Measurements from ENCODE around the gene SHTN1.

Gene SHTN1

DNA sequence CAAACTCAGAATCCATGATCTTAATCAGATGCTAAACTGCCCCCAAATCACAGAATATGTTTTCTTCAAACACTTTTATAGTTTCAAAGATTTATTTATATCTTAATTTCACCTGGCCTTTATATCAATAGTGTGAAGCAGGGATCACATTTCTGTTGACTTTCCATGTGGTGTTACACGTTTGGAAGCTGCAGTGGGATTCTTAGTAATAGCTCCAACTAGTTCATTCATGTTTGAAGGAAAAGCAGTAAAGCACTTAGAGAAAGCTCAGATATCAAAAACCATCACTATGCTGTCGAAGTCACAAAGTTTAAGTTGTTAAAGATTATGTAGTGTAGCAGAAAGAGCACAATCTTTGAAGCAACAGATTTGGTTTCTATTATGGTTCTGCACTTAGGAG, 138.9 kb downstream of the SHTN1 start:
- no peak for DNase-seq

DNA sequence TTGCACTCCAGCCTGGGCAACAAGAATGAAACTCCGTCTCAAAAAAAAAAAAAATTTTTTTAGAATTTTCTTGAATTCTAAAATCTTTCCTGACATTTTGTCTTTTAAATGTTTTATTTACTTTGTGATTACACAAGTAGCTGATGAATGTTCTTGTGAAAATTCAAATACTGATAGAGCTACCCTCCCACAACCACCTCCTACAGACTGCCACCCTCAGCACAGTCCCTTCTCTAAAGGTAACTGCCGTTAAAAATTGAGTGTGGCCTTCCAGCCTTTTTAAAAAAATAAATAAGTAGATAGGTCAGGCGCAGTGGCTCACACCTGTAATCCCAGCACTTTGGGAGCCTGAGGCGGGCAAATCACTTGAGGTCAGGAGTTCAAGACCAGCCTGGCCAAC, 140.6 kb downstream of the SHTN1 start:
- DNase-seq: no peak

- DNase-seq: no peak
Observed at GRCh38 chr10:116861796-116862195, 143.2 kb downstream of the SHTN1 start.

GRCh38 chr10:116857156-116857555, 147.8 kb downstream of the SHTN1 start:
- DNase-seq: no peak

DNA sequence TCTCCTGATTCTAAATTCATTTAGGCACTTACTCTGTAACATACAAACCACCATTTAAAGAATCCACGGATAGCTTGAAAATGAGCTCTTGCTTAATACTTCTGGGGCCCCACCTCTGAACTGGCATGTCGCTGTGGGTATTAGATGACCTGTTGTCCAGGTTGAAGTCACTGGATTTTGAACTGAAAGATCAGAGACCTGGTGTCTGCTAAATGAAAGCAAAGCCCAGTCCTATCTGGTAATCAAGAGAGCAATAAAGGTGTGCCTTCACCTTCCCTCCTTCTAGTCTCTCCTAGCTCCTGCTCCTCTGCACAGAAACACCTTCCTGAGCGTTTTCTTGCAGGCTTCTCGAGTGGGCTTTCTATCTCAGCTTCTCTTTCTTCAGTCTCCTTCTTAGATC, 151.3 kb downstream of the SHTN1 start:
- no peak for DNase-seq

DNA sequence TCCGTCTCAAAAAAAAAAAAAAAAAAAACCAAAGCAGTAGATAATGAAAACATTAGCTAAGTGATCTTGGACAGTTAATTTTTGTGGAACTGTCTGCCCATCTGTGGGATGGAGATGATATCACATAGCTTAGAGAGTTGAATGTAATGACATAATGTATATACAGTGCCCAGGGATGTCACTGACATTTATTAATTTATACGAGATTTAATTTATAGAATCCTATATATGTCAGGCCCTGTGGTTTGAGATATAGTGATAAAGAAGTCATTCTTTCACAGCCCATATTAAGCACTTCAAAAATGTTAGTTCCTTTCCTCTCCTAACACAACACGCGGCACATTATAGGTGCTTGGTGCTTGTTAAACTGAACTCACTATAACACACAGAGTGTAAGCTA, 151.7 kb downstream of the SHTN1 start:
- no peak for DNase-seq

GRCh38 chr10:116852246-116852645, 152.7 kb downstream of the SHTN1 start:
- no peak for DNase-seq

DNA sequence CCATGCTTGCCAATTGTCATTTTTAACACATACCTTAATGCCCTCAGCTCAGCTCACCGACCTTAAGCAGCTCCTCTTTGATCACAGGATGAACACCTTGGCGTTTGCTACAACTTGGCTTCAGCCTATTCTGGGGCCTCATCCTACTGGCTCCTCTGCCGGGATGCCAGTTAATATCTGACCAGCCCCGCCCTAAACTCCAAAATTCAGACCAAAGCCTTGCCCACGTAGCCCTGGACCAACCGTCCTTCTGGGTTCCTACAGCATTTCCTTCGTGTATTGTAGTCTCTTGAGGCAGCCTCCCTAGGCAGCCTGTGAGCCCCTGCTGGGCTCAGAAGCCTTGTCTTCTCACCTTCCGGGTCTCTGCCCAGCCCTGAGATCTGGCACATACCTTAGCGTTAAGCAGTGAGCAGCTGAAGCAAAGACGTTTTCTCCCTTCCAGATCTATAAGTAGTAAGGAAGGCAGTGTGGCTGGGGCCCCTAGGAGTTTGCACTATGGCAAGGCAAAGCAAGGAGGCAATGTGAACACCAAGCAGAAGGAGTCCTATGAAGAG, 154.9 kb downstream of the SHTN1 start:
- DNase-seq: no peak

- DNase-seq: peak; percentile 45
Observed at GRCh38 chr10:116849248-116850057, 155.5 kb downstream of the SHTN1 start, which contains the start of gene ENO4. Gene ENO4, plus strand, starts transcription at chr10:116849499. Its CDS starts 68 bp downstream, at chr10:116849567.

GRCh38 chr10:116848944-116849247, 156.1 kb downstream of the SHTN1 start:
- no peak for DNase-seq

- peak; percentile 26 for DNase-seq
Observed at GRCh38 chr10:116848032-116848943, 156.7 kb downstream of the SHTN1 start.

DNA sequence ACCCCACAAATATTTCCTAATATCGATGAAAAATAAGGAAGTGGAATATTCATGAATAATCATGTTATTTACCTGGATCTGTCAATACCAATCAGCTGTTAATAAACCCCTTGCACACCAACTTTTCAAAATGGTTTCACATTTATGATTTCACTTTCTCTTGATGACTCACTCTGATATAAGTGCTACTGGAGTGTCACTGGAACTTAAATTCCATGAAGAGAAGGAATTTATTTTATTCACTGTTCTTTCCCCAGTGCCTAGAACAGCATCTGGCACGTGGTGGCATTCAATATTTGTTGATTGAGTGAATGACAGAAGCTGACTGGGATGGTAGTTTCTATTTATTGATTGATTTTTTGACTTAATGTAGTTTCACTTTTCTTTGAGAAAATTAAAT, 159.2 kb downstream of the SHTN1 start:
- no peak for DNase-seq

DNA sequence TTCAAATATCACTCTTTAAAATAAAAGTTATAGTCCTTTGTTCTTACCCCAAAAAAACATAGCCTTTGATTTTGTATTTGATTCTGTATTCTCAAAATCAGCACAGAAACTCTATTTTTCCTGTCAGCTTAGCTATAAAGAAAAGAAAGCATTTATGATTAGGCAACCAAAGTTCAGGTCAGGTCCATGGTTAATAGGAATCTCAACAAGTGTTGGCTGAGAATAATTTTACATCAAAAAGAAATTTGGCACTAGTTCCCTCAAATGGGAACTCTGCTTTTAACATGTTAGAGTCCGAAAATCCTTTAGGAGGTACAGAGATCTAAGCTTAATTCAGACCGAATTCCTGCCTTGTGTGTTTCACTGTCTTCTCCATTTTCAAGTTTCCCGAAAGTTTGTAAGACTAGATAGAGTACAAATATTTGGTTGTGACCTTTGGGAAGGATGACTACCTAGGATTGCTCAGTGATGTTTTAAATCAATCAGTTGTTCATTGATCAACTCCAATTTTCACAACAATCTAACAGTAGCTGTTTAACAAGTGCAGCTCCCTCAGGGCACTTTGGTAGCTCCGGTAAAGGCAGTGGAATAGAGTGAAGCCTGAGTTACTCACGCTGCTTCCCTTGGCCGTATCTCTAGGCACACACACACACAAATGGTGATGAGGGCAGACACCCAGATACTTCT, 164.5 kb downstream of the SHTN1 start:
- DNase-seq: no peak

GRCh38 chr10:116838143-116838725, 166.8 kb downstream of the SHTN1 start:
- no peak for DNase-seq

GRCh38 chr10:116836902-116837523, 168.0 kb downstream of the SHTN1 start:
- DNase-seq: no peak

- no peak for DNase-seq
Observed at GRCh38 chr10:116836083-116836482, 168.9 kb downstream of the SHTN1 start.

GRCh38 chr10:116835658-116836057, 169.3 kb downstream of the SHTN1 start:
- DNase-seq: no peak

- DNase-seq: no peak
Observed at GRCh38 chr10:116833986-116834985, 170.7 kb downstream of the SHTN1 start.

DNA sequence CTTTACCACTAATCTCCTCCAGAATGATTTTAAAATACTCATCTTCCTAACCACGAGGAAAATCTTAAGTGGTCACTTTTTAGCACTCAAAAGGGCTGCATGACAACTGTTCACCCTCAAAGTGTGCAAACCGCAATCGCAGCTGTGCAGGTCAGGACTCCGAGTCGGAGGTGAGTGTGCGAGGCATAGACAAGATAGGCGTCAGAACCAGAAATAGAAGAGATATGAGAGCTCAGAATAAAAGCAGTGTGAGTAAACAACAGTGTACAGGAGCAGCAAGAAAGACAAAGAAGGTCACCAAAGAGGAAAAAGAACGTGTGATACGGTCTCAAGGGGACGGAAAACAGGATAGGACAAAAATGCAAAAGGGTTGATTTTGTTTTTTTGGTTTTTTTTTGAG, 173.2 kb downstream of the SHTN1 start:
- no peak for DNase-seq

Measured in stimulated activated CD4-positive, alpha-beta T cell treated with anti-CD3 and anti-CD28 coated beads, Interleukin-4, amount 100 ng/mL, for 1 hour (primary cell).